Activated CD8-positive, alpha-beta memory T cell treated with anti-CD3 and anti-CD28 coated beads, Interleukin-2, amount 10 ng/mL, durations not matched to agents 7 days and 5 days (primary cell): ENCODE data around the gene WFIKKN1. TPM values are rescaled to one million over a fixed set of nuclear protein-coding genes. Genes with fewer than 3 reads are reported as not detected.

Source experiments
- ATAC-seq: fragments of 150-1000 bp; cut with Tn5 transposase; one replicate; pipeline ENCODE4 v1.10.0; 2021; ENCODE audit warnings: moderate library complexity
- CTCF ChIA-PET: fragments of 350-600 bp; sonication (Branson Sonifier 250); formaldehyde crosslinking; loops from one replicate; lab custom pipeline; 2021; ENCODE audit warnings: antibody characterized with exemption; lab: Charles Lee
- DNase-seq: peaks from one replicate; pipeline ENCODE4 v3.0.0-alpha.2; 2020
- H3K27ac Mint-ChIP-seq: one replicate; pipeline ENCODE4 v1.8.0; 2021; ENCODE audit warnings: mild to moderate bottlenecking, mixed read lengths
- H3K27me3 Mint-ChIP-seq: one replicate; pipeline ENCODE4 v1.8.0; 2021; ENCODE audit warnings: mixed read lengths
- H3K36me3 Mint-ChIP-seq: one replicate; pipeline ENCODE4 v1.8.0; 2021; ENCODE audit warnings: mild to moderate bottlenecking, mixed read lengths
- H3K4me1 Mint-ChIP-seq: one replicate; pipeline ENCODE4 v1.8.0; 2021; ENCODE audit warnings: mixed read lengths
- H3K4me3 Mint-ChIP-seq: one replicate; pipeline ENCODE4 v1.8.0; 2021; ENCODE audit warnings: mild to moderate bottlenecking, moderate library complexity, mixed read lengths
- H3K9me3 Mint-ChIP-seq: one replicate; pipeline ENCODE4 v1.8.0; 2022; ENCODE audit warnings: low read depth, mixed read lengths
- total RNA-seq, 2 experiments: library from RNA; stranded (reverse); gene quantifications; one replicate each; pipeline ENCODE4 v1.2.3, GENCODE V29; 2021

WFIKKN1 gene
- total RNA-seq, 2 experiments from 2014 or later, result 0.12 to 0.23 TPM

- H3K4me1 Mint-ChIP-seq, result peaks cover 4% of the 10 kb centered on the region
- CTCF ChIA-PET, result no interaction called here
- no peaks in the 10 kb centered on the region for H3K36me3 Mint-ChIP-seq
- H3K27ac Mint-ChIP-seq, result no peak overlapping the region
- H3K4me3 Mint-ChIP-seq, result no peak overlapping the region
- H3K9me3 Mint-ChIP-seq, result no peaks in the 10 kb centered on the region
- DNase-seq (no peak), ATAC-seq (no peak)
- H3K27me3 Mint-ChIP-seq, result no peaks in the 10 kb centered on the region
These were observed 1.1 kb downstream of the WFIKKN1 start for GRCh38 chr16:631808-632358.

- no peaks in the 10 kb centered on the region for H3K9me3 Mint-ChIP-seq
- ATAC-seq (no peak), DNase-seq (no peak)
- no peak overlapping the region for H3K4me3 Mint-ChIP-seq
- H3K27me3 Mint-ChIP-seq, result no peaks in the 10 kb centered on the region
- no peak overlapping the region for H3K27ac Mint-ChIP-seq
- H3K36me3 Mint-ChIP-seq, result no peaks in the 10 kb centered on the region
- peaks cover 8% of the 10 kb centered on the region for H3K4me1 Mint-ChIP-seq
- CTCF ChIA-PET, result no interaction called here
These were observed 1.9 kb downstream of the WFIKKN1 start for GRCh38 chr16:632486-633335.

GRCh38 chr16:633336-634050, 2.7 kb downstream of the WFIKKN1 start:
- Mint-ChIP-seq H3K9me3 (no peaks in the 10 kb centered on the region), H3K4me3 (no peak overlapping the region)
- CTCF ChIA-PET, result no interaction called here

GRCh38 chr16:634051-634670, 3.4 kb downstream of the WFIKKN1 start:
- CTCF ChIA-PET, result no interaction called here

More at GRCh38 chr16:633336-634050, 2.7 kb downstream of the WFIKKN1 start:
- DNase-seq (no peak), ATAC-seq (no peak)
- Mint-ChIP-seq H3K36me3 (no peaks in the 10 kb centered on the region), H3K27me3 (no peaks in the 10 kb centered on the region), H3K4me1 (peaks cover 8% of the 10 kb centered on the region), H3K27ac (no peak overlapping the region)

GRCh38 chr16:634996-635395, 4.2 kb downstream of the WFIKKN1 start:
- Mint-ChIP-seq H3K4me3 (peak overlapping the region; percentile 83), H3K27ac (peak overlapping the region; percentile 40), H3K27me3 (no peaks in the 10 kb centered on the region), H3K36me3 (no peaks in the 10 kb centered on the region), H3K9me3 (no peaks in the 10 kb centered on the region), H3K4me1 (peaks cover 8% of the 10 kb centered on the region)
- CTCF ChIA-PET, result no interaction called here
- DNase-seq (no peak), ATAC-seq (no peak)

More at GRCh38 chr16:634051-634670, 3.4 kb downstream of the WFIKKN1 start:
- Mint-ChIP-seq H3K36me3 (no peaks in the 10 kb centered on the region), H3K9me3 (no peaks in the 10 kb centered on the region), H3K4me3 (peak overlapping the region; percentile 18), H3K27me3 (no peaks in the 10 kb centered on the region), H3K4me1 (peaks cover 8% of the 10 kb centered on the region), H3K27ac (no peak overlapping the region)
- DNase-seq, result no peak
- no peak for ATAC-seq

- H3K36me3 Mint-ChIP-seq, result no peaks in the 10 kb centered on the region
- peaks cover 8% of the 10 kb centered on the region for H3K4me1 Mint-ChIP-seq
- DNase-seq (no peak), ATAC-seq (peak; percentile 4)
- no peaks in the 10 kb centered on the region for H3K9me3 Mint-ChIP-seq
- CTCF ChIA-PET, result interaction anchor here (0.8 to 1.6 kb wide), 9 partner anchors 29 to 153 kb away, joined by 3 to 4 read pairs (median 3); partner anchors contain the start of genes ANTKMT, CAPN15, CHTF18 and RPUSD1
- H3K4me3 Mint-ChIP-seq, result peak overlapping the region; percentile 83
- no peak overlapping the region for H3K27ac Mint-ChIP-seq
- H3K27me3 Mint-ChIP-seq, result no peaks in the 10 kb centered on the region
These were observed 4.9 kb downstream of the WFIKKN1 start for GRCh38 chr16:635573-636205.

- no peaks in the 10 kb centered on the region for H3K36me3 Mint-ChIP-seq
- peak within 1 kb of the TSS; percentile 93 for H3K27ac Mint-ChIP-seq
- H3K4me1 Mint-ChIP-seq, result peaks cover 8% of the 10 kb centered on the region
- peak; percentile 85 for ATAC-seq
- H3K27me3 Mint-ChIP-seq, result no peaks in the 10 kb centered on the region
- H3K4me3 Mint-ChIP-seq, result peak within 1 kb of the TSS; percentile 83
- no peaks in the 10 kb centered on the region for H3K9me3 Mint-ChIP-seq
- CTCF ChIA-PET, result interaction anchor here (0.8 to 1.6 kb wide), 12 partner anchors 12 to 152 kb away, joined by 3 to 6 read pairs (median 3); partner anchors contain the start of genes ANTKMT, CAPN15, CHTF18 and RPUSD1
- DNase-seq, result peak; percentile 96
These were observed 5.7 kb downstream of the WFIKKN1 start, which contains the start of gene METTL26 for GRCh38 chr16:636206-637080. TSS of gene METTL26 (minus strand) at chr16:636305. CDS start at chr16:636290, 15 bp downstream.

GRCh38 chr16:637081-638018, 6.6 kb downstream of the WFIKKN1 start:
- ATAC-seq, result no peak

GRCh38 chr16:638034-638543, 7.3 kb downstream of the WFIKKN1 start:
- DNase-seq (no peak), ATAC-seq (no peak)
- H3K27me3 Mint-ChIP-seq, result no peaks in the 10 kb centered on the region
- CTCF ChIA-PET, result interaction anchor here (1.7 kb wide), 1 partner anchor 10 kb away, joined by 7 read pairs; no protein-coding TSS in a partner anchor
- H3K4me3 Mint-ChIP-seq, result no peak overlapping the region
- no peaks in the 10 kb centered on the region for H3K36me3 Mint-ChIP-seq
- H3K4me1 Mint-ChIP-seq, result peaks cover 11% of the 10 kb centered on the region
- H3K9me3 Mint-ChIP-seq, result no peaks in the 10 kb centered on the region
- H3K27ac Mint-ChIP-seq, result no peak overlapping the region

More at GRCh38 chr16:637081-638018, 6.6 kb downstream of the WFIKKN1 start:
- no peaks in the 10 kb centered on the region for H3K36me3 Mint-ChIP-seq
- no peaks in the 10 kb centered on the region for H3K27me3 Mint-ChIP-seq
- CTCF ChIA-PET, result interaction anchor here (1.0 to 1.6 kb wide), 8 partner anchors 11 to 110 kb away, joined by 3 to 6 read pairs (median 4); partner anchors contain the start of genes ANTKMT, CAPN15, STUB1 and WDR24
- peak overlapping the region; percentile 93 for H3K27ac Mint-ChIP-seq
- peak overlapping the region; percentile 83 for H3K4me3 Mint-ChIP-seq
- H3K9me3 Mint-ChIP-seq, result no peaks in the 10 kb centered on the region
- peak; percentile 93 for DNase-seq
- peaks cover 8% of the 10 kb centered on the region for H3K4me1 Mint-ChIP-seq

- Mint-ChIP-seq H3K4me3 (no peak overlapping the region), H3K27me3 (no peaks in the 10 kb centered on the region)
- CTCF ChIA-PET, result interaction anchor here (1.7 kb wide), 1 partner anchor 9 kb away, joined by 7 read pairs; no protein-coding TSS in a partner anchor
These were observed 8.1 kb downstream of the WFIKKN1 start for GRCh38 chr16:638836-639235.

GRCh38 chr16:640614-641013, 9.8 kb downstream of the WFIKKN1 start:
- H3K27me3 Mint-ChIP-seq, result no peaks in the 10 kb centered on the region
- peaks cover 17% of the 10 kb centered on the region for H3K4me1 Mint-ChIP-seq
- no peaks in the 10 kb centered on the region for H3K9me3 Mint-ChIP-seq
- CTCF ChIA-PET, result interaction anchor here (0.7 kb wide), 1 partner anchor 7 kb away, joined by 4 read pairs; no protein-coding TSS in a partner anchor
- no peak overlapping the region for H3K27ac Mint-ChIP-seq
- ATAC-seq (no peak), DNase-seq (no peak)
- peak overlapping the region; percentile 41 for H3K4me3 Mint-ChIP-seq
- no peaks in the 10 kb centered on the region for H3K36me3 Mint-ChIP-seq

More at GRCh38 chr16:638836-639235, 8.1 kb downstream of the WFIKKN1 start:
- peaks cover 14% of the 10 kb centered on the region for H3K4me1 Mint-ChIP-seq
- no peak overlapping the region for H3K27ac Mint-ChIP-seq
- H3K9me3 Mint-ChIP-seq, result no peaks in the 10 kb centered on the region
- DNase-seq, result no peak
- ATAC-seq, result no peak
- no peaks in the 10 kb centered on the region for H3K36me3 Mint-ChIP-seq
